Vagina (tissue), 2 donors: ENCODE data around the gene NUDT16.

ENCODE experiments used
- CTCF ChIP-seq, 3 experiments: fragments of 450-650 bp in 2 of 3; fragments of 200-600 bp in 1 of 3; sonication (generic) in 1 of 3; IDR thresholded peaks; one replicate each; pipeline ENCODE4 v1.5.1; 2017 to 2019; ENCODE audit warnings: antibody characterized with exemption in 3 of 3, mild to moderate bottlenecking in 2 of 3, moderate library complexity in 2 of 3
- POLR2A ChIP-seq, 2 donors: fragments of 450-650 bp; IDR thresholded peaks; one replicate each; pipeline ENCODE4 v1.6.1; 2017; ENCODE audit warnings: antibody characterized with exemption in 2 of 2, mild to moderate bottlenecking in 2 of 2, moderate library complexity in 2 of 2
- POLR2AphosphoS5 ChIP-seq, 2 donors: sonication (generic); formaldehyde crosslinking; IDR thresholded peaks; one replicate each; pipeline ENCODE4 v1.9.0; 2017; ENCODE audit warnings: antibody characterized with exemption in 2 of 2, mild to moderate bottlenecking in 2 of 2, low read depth in 1 of 2; ENCODE audit not compliant: insufficient read depth in 1 of 2

DNA sequence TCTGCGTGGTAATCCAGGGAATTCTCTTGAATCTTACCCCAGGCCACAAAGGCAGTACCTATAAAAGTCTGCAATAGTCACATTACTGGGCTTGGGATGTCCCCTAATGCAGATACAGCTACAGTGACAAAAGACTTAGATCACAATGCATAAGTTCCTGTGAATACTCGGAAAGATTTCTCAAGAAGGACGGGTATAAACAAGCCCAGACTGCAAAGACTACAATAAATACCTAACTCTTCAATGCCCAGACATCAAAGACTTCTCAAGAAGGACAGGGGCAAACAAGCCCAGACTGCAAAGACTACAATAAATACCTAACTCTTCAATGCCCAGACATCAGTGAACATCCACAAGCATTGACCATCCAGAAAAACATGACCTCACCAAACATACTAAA is 50.9 kb downstream of the NUDT16 start:
- TF ChIP-seq CTCF (IDR thresholded peaks at IDR 0.05): no peak
- TF ChIP-seq POLR2A (IDR thresholded peaks at IDR 0.05): no peak
- TF ChIP-seq POLR2AphosphoS5 (IDR thresholded peaks at IDR 0.05; ENCODE audit: insufficient read depth in 1 of 2, low read depth in 1 of 2): no peak
